Umbilical cord (tissue), 2 donors: ENCODE measurements around the gene MBNL3. TPM values are rescaled to one million over a fixed set of nuclear protein-coding genes. Genes with fewer than 3 reads are reported as not detected.
"Not testable (repeated sequence)": the region's sequence is repeated elsewhere in the genome, so short reads cannot be mapped to it uniquely, and the experiment has no call there.

ENCODE experiments used
- DNase-seq: peaks from one replicate; pipeline ENCODE4 v3.0.0-alpha.2; 2015; ENCODE audit warnings: low spot score
- total RNA-seq: library from RNA; depleted of rRNA; stranded (reverse); fragments of >200 nt; gene quantifications from one replicate; pipeline ENCODE4 v1.2.3, GENCODE V29; 2014; ENCODE audit warnings: low replicate concordance; ENCODE audit not compliant: insufficient read depth

MBNL3 gene
- total RNA-seq, 1 donor from 2014 or later, result 22.9 TPM

GRCh38 chrX:132369617-132370326 lies 119.1 kb downstream of the MBNL3 start:
- DNase-seq, result no peak

- DNase-seq, result no peak
Measured at GRCh38 chrX:132367984-132368383, 120.9 kb downstream of the MBNL3 start.

- no peak for DNase-seq
Measured at GRCh38 chrX:132367314-132367713, 121.5 kb downstream of the MBNL3 start.

- DNase-seq, result no peak
Measured at GRCh38 chrX:132365490-132365889, 123.3 kb downstream of the MBNL3 start.

GRCh38 chrX:132364313-132364712 lies 124.5 kb downstream of the MBNL3 start:
- no peak for DNase-seq

- no peak for DNase-seq
Measured at GRCh38 chrX:132353430-132353829, 135.4 kb downstream of the MBNL3 start.

- no peak for DNase-seq
Measured at GRCh38 chrX:132336172-132336571, 152.7 kb downstream of the MBNL3 start.

- DNase-seq, result no peak
Measured at GRCh38 chrX:132333351-132333750, 155.5 kb downstream of the MBNL3 start.

- no peak for DNase-seq
Measured at GRCh38 chrX:132331532-132331931, 157.3 kb downstream of the MBNL3 start.

GRCh38 chrX:132331000-132331399 lies 157.8 kb downstream of the MBNL3 start:
- DNase-seq, result no peak

- DNase-seq, result no peak
Measured at GRCh38 chrX:132330156-132330729, 158.6 kb downstream of the MBNL3 start.

- not testable (repeated sequence) for DNase-seq
Measured at GRCh38 chrX:132326960-132327359, 161.9 kb downstream of the MBNL3 start.
